GM19395 (cell line): Measurements from ENCODE around the gene AFTPH.

Experiments used
- ATAC-seq: cut with Tn5 transposase; IDR thresholded peaks from one replicate; pipeline ENCODE4 v1.9.1; 2021; ENCODE audit warnings: mild to moderate bottlenecking, moderate library complexity; ENCODE audit not compliant: unreplicated experiment

AFTPH gene

DNA sequence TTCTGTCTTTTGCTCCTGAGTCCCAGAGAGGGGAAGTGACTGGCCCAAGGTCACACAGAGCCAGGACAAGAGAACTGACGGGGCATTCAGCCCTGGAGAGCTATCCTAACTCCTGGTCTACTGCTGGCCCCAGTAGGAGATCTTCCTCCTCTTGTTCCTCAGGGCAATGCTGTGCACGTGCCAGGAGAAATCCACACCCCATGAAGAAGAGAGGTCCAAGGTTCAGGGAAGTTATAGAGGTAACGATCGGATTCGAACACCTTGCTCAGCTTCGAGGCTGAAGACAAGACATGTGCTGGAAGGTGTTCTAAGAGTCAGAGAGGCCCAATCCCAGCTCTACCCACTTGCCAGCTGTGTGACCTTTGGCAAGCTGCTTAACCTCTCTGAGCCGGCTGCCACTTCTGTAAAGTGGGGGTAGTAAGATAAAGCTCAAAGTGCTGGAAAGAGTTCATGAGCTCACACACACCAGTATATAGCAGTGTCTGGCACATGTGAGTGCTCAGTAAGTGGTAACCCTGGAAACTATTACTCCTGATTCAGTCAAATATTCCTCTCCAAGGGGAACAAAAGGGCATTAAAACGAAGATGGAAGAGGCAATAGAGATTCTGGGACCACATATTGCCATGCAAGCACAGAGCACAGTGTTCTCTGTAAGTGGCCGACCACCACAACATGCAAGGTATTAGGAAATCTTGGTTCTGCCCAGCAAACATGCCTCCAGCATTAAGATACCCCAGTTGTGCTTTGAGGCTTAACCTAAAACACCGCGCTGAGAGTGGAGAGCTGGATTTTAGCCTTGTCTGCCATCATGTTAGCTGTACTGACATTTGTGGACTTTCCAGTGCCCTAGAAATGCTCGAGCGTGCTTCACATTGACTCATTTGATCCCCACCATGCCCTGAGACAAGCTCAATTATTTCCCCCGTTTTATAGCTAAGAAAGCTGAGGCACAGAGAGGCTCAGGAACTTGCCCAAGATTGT lies 104.0 kb downstream of the AFTPH start:
- ATAC-seq = no peak

DNA sequence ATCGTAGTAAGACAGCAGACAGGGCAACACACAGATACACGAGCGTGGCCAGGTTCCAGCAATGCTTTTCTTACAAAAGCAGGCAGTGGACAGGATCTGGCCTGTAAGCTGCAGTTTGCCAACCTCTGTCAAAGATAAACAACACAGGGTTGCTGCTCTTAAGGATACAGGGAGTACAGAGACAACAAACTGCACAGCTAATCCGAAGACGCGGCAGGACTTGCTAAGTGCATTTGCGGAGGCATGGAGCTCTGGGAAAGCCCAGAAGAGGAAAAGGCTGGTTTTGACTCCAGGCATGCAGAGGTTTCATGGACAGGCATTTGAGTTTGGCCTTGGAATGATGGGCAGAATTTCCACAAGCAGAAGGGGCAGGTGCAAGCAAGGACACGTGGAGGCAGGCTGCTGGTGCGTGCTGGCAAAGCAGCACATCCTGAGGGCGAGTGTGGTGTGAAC lies 105.2 kb downstream of the AFTPH start:
- ATAC-seq = no peak

DNA sequence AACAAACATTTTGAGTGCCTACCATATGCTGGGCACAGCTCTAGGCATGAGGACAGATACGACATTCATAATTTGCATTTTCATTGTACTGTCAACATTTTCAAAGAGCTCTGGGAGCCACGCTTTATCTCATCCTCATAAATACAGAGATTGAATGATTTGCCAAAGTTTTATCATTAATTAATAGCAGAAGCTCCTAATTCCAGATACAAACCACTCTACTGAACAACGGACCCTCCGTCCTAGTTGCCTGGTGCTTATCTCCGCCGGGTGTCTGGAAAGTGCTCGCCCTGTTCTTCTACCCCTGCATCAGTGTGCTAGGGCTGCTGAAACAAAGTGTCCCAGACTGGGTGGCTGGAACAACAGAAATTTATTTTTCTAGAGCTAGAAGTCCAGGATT lies 105.7 kb downstream of the AFTPH start:
- no peak for ATAC-seq

DNA sequence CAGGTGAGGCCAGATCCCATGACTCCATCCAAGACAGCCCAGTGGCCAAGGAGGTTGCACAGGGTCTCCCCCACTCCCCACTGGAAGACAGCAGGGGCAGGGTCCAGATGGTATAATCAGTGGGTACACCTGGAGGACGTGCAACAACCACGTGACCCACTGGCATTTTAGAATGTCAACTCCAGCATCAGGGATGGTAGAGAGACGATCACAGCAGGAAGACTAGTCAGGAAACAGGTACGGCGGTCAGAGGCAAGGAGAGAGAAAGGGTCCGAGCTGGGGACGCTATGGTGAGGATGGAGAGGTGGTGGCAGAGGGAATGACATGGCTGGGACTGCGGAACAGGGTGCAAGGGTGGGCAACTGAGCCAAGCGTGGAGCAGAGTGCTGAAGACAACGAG lies 106.6 kb downstream of the AFTPH start:
- no peak for ATAC-seq

DNA sequence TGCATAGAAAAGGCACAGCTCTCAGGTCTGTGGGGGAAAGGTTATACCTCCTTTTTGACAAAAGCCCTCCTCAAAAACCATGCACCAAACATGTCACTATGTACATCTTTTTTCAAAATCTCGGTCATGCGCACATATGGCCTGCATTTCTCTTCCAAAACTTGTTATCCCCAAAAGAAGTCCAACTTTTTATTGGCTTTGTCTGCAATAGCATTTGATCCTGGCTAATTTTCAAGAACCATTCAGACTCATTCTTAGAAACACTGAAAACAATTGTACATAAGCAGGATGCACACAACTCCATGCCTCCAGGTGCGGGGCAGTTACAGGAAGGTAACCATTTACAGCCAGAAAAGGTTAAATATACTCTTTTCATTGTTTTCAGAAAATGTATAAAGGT lies 107.6 kb downstream of the AFTPH start:
- ATAC-seq = no peak

DNA sequence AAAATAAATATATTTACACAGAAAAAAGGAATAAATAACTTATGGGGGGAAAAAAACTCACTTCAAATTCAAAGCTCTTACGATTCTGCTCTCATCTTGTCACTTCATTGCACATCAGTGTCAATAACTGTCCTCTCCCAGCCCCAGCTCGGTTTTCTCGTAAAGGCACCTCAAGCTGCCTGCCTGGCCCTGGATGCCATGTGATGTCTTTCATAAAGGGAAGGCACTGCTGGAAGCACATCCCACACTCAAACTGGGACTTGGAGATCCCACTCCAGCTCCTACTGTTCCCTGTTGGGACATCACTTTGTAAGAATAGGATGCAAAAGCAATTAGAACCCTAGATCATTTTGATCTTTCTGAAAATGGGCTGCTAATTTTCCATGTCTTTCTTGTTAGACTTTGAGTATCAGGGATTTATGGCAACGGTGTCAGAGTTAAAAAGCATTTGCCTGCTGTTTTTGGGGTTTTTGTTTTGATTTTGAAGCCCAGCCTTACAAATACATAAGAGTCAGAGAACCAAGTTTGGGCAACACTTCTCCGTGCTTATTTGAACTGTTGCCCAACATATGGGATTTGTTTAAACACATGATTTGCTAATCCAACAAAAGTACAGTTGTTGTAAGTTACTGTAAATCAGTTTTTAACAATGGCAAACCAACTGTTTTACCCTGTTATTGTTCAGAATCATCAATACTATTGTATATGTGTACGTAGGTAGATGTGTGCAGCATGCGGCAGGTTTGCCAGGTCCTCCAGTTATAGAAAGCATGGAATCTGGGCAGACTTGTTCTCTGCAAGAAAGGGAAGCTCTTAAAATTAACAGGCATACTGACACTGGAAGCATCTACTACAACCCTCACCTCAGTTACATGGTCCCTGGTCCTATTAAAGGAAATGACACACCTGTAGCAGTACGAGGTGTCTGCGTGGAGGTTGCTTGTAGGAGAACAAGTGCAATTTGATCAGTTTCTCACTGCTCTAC lies 109.0 kb downstream of the AFTPH start:
- ATAC-seq = no peak

DNA sequence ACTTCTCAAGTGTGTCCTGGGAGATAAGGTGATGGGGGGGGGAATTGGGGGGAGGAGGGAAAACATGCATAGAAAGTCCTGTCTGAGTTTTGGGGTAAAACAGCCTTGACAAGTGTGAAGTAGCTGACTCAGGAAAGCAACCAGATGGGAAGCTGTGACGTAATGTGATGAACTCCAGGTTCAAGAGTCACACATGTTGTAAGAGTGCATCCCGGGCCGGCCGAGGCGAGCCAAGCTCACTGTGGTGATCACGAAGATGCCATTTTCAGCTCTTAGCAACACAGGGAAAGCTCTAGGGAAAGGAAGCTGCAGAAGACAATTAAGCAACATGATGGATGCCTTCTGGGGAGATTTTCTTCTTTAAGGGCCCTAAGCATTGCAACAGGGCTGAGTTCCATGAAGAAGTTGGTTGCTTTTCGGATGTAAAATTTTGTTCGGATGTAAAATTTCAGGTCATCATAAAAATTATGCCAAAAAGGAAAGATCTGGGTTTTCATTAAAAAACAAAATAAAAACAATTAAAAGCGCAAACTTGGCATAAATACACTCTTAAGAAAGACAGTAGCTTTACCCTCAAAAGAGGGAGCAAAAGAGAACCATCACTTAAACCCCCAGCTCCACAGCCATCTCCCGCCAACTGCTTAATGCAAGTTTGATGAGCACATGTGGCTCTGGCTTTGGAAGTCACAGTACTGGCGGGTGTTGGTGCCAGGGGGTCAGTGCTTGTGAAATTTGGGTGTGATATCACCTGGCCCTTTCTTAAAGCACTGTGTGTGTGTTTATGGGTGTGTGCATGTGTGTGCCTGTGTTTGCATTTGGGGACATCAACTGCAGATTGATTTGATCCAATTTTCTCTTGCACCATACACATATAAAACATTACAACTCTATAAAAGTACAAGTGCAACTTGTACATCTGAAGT lies 110.5 kb downstream of the AFTPH start:
- ATAC-seq = no peak

DNA sequence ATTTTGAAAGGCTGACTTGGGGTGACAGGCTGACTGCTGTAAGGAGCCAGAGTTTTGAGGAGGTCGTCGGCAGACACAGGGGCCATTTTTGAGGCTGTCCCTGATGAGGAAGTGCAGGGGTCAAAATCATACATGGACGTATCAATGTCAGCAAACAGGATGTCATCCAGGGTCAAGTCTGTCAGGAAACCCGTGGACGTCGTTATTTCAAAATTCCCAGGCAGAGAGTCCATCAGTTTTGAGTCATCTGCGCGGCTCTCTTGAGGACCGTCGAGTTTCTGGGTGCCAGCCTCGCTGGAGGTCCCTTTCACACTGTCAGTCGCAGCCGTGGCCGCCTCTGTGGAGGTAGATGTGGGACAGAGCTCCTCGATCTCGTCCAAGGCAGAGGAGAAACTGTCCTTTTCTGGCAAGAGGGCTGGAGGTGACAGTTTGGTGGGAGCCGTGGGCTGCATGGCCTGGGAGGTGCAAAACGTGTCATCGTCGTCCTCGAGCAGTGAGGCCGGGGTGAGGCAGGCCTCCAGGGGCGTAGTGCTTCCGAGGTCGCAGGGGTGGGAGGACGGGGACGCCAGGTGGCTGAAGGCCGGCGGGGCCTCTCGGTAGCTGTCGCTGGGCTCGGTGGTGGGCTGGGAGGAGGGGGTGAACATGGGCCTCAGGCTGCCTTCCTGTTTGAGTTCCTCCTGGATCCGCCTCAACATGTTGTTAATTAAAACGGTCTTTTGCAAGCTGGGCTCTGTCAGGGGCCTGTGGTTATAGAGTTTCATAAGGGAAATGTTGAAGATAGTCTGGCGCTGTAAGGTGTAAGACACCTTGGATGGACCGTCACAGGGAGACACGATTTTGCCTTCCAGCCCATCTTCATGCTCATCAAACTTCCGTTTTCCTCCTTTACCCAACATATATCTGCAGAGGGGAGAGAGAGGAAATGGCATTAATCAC lies 112.1 kb downstream of the AFTPH start:
- ATAC-seq = peak; percentile 79

DNA sequence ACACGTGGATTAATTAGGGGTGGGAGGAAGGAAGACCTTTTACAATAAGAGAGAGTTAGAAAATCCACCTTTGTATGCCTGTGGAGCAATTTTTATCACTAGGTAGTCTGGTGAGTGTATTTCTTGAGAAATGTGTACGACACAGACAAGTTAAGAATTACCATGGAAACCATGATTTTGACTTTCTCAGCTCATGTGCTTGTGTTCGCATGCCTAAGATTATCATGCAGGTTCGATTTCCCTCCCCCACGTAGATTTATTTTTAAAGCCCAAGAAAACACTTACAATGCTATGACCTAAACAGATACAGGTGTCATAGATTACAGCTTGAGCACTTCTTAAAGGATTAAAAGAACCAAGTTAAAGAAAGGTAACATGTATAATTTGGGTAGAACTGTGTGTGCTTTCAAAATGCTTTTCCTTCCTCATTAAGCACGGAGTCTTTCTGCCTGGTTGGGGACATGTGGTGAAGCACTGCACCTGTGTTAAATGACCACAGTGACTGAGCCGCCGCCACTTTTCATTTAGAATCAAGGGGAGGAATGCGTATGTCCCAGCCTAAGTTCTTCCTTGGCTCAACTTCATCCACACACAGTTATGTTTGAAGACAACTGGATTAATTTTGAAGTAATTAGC lies 113.0 kb downstream of the AFTPH start:
- ATAC-seq = peak; percentile 56

DNA sequence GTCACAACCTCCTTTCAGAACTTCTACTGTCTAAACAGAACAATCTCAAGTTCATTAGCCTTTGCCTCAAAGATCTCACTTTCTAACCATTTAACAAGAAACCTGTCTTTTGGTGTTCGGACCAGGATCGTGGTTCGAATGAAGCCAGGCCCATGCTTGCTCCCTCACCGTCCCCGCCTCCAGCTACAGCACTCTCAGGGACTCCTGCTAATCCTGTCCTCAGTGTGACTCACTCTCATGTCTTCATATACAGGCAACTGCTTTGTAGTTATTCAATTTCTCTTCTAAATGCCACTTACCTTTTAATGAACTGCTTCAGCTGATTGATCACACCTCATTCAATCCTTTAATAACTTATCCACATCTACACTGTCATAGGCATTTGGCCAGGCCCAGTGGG lies 113.8 kb downstream of the AFTPH start:
- no peak for ATAC-seq

DNA sequence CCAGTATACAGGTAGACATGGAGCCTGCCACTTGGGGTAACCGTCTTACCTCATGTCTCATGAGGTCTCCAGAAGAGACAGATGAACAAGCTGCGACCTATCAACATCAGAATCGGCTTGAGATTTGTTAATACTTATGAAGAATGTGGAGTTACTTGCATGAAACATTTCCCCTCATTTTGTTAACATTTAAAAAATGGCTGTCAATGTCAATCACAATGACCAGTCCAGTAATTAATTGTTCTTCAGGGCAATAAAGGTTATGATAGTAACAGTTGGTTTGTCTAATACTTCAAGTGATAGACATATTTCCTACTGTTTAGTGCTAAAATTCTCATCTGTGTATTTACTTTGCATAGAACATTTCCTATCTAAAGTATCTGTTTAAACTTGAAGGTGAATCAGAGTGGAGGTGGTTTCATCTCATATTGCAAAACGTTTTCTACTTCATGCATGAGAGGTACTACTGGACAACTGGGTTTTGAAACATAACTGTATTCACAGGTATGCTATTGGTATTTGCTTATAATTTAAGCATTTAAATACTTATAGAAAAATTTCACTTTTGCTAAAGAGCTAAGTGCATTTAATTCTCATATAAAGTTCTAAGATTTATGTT lies 114.5 kb downstream of the AFTPH start:
- no peak for ATAC-seq

DNA sequence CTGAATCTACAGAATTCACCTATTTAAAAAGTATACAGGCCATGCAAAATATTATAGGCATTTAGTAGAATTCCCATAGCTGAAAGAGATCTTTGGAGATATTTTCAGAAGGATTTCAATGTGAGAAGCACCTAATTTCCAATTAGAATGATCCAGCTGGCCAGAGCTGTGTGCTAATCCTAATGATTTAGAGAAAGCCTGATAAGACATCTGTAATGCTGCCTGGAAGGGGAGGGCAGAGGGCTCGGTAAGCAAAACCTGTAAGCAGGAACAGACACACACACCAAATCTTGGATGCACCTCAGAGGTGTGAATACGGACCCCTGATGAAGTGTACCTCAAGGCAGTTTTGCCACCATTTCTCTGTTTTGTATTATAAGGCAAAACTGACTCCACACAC lies 115.6 kb downstream of the AFTPH start:
- no peak for ATAC-seq

DNA sequence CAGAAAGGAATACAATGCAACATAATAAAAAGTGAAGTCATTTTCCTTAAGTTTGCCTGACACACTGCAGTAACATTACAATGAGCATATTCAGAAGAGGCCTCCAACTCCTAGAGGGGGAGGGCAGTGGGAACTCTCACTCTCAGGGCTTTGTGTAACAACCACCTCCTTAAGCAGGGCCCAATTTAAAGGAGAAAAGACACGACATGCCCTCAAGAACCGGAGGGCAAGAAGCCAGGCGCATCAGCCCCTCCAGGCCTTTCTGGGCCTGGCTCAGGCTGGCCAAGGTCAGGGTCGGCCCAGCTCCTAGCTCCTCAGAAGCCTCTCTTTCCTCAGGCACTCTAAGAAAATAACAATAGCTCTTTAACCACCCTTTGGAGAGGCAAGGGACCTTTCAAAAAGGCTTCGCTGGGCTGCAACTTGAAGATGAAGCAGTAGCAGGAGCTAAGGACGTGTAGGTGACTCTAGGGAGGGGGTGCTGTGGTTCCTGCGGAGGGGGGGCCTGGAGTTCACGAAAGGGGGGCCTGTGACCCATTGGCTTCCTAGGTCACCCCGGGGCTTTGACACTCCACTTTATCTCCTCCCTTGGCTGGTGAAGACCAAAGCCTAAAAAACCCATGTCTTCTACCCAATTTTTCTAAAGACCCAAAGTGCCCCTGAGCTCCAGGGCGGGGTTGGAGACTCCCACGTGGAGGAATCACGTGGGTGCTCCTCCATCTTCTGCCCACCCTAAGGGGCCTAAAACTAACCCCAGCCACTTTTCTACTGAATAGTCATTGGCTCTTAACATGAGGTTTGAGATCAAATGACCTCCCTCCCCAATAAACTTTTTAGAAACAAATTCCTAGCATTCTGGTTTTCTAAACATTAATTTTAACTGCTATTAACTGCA lies 116.3 kb downstream of the AFTPH start:
- ATAC-seq = no peak

DNA sequence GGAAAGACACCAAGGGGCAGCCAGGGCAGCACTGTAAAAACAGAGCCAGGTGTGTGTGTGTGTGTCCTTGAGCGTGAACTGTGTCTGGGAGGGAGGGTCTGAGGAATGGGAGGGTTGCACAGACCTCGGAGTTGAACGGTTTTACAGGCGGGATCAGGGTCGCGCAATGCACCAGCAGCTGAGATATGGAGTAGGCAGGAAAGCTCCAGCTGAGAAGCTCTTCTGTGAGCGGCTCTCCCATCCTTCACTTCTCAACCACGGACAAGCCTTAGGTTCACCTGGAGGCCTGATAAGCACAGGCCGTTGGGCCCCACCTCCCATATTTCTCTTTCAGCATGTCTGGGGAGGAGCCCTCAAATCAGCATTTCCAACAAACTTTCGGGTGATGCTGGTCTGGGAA lies 117.5 kb downstream of the AFTPH start:
- ATAC-seq = no peak
